ENCODE results near the gene SLC38A10.

GRCh38 chr17:81272616-81273015, 22.5 kb downstream of the SLC38A10 start:
- TF ChIP-seq EZH2phosphoT487 (IDR thresholded peaks at IDR 0.05; ENCODE audit: insufficient read depth, low read depth) (no peak), EZH2 (IDR thresholded peaks at IDR 0.05; ENCODE audit: insufficient read depth, poor library complexity, severe bottlenecking) (no peak)
